ENCODE data around the gene NECTIN1. TPM values are rescaled to one million over a fixed set of nuclear protein-coding genes. Genes with fewer than 3 reads are reported as not detected.

The NECTIN1 gene
- total RNA-seq, 2 experiments from 2014 or later = 1.5 TPM

DNA sequence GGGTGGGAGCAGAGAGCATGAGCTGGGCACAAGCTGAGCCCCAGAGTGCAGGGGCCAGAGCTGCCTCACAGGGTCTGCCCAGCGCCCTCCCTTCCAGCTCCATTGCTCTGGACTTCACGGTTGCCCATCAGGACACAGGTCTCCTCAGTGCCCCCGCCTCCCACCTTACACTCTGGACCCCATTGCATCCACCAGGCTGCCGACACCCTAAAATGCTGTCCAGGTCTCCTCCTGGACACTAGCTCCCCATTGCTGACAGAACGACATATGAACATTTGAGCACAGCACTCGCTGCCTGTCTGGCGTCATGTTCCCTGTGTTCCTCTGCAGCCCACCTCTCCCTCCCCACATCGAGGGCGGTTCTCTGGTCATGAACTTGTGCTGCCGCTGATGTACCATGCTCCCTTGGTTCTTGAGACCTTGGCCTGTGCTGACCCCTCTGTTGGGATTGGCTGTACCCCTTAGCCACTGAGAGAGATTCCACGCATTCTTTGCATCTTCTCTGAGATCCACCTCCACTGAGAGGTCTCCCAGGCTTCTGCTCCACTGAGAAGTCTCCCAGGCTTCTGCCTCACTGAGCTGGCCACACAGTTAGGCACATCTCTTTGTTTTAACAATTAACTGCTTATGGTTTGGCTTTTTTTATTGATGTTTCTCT, 34.2 kb upstream of the NECTIN1 start:
- ATAC-seq (ENCODE audit: low read depth) = no peak
- Mint-ChIP-seq H3K27me3 (peaks cover 7% of the 10 kb centered on the region), H3K27ac (no peak overlapping the region), H3K4me1 (no peaks in the 10 kb centered on the region), H3K4me3 (no peak overlapping the region), H3K9me3 (no peaks in the 10 kb centered on the region), H3K36me3 (no peaks in the 10 kb centered on the region)
- no peak for DNase-seq
- POLR2A ChIA-PET = no interaction called here

DNA sequence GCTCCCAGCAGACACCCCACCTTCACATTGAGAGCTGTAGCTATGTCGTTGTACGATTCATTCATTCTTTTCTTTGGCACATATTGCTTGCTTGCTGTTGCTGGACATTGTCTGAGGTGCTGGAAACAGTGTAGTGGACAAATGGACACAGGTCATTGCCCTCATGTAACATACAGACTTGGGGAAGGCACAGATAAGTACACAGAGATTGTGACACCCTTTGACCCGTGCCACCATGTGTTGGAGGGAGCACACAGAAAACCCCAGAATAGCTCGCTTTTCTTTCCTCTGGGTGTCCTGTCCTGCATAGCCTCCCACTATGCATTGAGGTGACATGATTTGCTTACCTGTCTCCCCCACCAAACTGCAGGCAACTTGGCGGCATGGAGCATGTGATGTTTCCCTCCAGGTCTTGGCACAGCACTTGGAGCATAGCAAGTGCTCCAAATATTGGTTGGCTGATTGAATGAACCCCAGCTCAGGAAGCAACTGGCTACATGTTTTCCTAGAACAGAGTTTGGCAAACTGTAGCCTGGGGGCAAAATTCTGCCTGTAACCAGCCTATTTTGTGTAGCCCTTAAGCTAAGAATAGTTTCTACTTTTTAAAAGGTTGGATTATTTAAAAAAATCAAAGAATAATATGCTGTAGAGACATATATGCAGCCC, 30.9 kb upstream of the NECTIN1 start:
- POLR2A ChIA-PET = no interaction called here
- no peak for ATAC-seq (ENCODE audit: low read depth)

DNA sequence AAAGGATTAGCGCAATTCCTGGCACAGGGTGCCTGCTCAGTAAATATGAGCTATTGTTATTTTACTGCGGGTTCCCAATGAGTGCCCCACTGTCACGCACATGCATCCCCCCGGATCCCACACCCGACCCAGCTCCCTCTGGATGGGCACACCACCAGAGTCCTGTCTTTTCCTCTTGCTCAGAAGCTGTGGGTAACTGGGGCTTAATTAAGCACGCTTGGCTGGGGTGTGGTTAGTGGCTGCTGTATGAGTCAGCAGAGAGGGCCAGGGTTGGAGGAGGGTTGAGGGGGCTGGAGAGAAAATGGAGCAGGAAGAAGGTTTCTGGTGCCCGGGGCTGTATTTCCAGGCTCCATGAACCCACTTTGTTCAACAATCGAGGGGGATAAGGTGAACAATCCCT, 30.3 kb upstream of the NECTIN1 start:
- Mint-ChIP-seq H3K4me1 (no peaks in the 10 kb centered on the region), H3K36me3 (no peaks in the 10 kb centered on the region), H3K27ac (no peak overlapping the region), H3K9me3 (no peaks in the 10 kb centered on the region), H3K27me3 (peaks cover 11% of the 10 kb centered on the region), H3K4me3 (no peak overlapping the region)
- POLR2A ChIA-PET = no interaction called here
- ATAC-seq (ENCODE audit: low read depth) (no peak), DNase-seq (no peak)

More for the DNA sequence above, 30.9 kb upstream of the NECTIN1 start:
- Mint-ChIP-seq H3K9me3 (no peaks in the 10 kb centered on the region), H3K27ac (no peak overlapping the region), H3K36me3 (no peaks in the 10 kb centered on the region), H3K27me3 (peaks cover 13% of the 10 kb centered on the region), H3K4me3 (no peak overlapping the region), H3K4me1 (no peaks in the 10 kb centered on the region)
- no peak for DNase-seq

DNA sequence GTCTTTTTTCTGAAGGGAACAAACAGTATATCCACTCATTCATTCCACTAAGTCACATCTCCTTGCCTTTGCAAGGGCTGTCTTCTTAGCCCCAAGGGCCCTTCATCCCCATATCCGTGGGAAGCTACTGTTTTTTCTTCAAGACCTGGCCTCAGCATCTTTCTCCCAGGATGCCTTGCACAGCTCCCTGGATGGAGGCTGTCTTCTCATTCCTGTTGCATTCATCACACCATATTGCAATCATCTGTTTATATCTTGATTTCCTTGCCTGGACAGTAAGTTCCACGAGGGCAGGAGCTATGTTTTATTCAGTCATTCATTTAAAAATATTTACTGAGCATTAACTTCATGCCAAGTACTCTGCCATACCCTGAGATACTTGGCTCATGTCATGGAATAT, 29.3 kb upstream of the NECTIN1 start:
- Mint-ChIP-seq H3K4me1 (no peaks in the 10 kb centered on the region), H3K27ac (no peak overlapping the region), H3K9me3 (no peaks in the 10 kb centered on the region), H3K36me3 (no peaks in the 10 kb centered on the region), H3K4me3 (no peak overlapping the region), H3K27me3 (peaks cover 13% of the 10 kb centered on the region)
- POLR2A ChIA-PET = no interaction called here
- ATAC-seq (ENCODE audit: low read depth) = no peak
- DNase-seq = no peak

DNA sequence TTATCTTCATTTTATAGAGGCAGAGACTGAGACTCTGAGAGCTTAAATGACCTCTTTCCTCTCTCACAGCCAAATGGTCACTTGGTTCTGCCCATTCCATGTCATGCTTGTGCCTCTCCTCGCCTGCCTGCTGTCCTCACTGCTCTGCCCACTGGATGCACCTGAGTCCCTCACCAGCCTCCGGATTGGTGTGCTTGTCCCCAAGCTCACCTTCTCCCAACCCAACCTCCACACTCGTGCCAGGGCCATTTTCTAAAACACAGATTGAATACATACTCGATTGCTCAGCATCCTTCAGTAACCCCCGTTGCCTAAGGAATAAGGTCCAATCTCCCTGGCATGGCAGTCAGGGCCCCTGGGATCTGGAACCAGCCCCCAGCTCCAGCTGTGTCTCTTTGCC, 28.4 kb upstream of the NECTIN1 start:
- H3K27ac Mint-ChIP-seq = no peak overlapping the region
- H3K27me3 Mint-ChIP-seq = peaks cover 12% of the 10 kb centered on the region
- no peak overlapping the region for H3K4me3 Mint-ChIP-seq
- H3K4me1 Mint-ChIP-seq = no peaks in the 10 kb centered on the region
- no peaks in the 10 kb centered on the region for H3K9me3 Mint-ChIP-seq
- no peaks in the 10 kb centered on the region for H3K36me3 Mint-ChIP-seq
- ATAC-seq (ENCODE audit: low read depth) (no peak), DNase-seq (no peak)
- POLR2A ChIA-PET = no interaction called here

DNA sequence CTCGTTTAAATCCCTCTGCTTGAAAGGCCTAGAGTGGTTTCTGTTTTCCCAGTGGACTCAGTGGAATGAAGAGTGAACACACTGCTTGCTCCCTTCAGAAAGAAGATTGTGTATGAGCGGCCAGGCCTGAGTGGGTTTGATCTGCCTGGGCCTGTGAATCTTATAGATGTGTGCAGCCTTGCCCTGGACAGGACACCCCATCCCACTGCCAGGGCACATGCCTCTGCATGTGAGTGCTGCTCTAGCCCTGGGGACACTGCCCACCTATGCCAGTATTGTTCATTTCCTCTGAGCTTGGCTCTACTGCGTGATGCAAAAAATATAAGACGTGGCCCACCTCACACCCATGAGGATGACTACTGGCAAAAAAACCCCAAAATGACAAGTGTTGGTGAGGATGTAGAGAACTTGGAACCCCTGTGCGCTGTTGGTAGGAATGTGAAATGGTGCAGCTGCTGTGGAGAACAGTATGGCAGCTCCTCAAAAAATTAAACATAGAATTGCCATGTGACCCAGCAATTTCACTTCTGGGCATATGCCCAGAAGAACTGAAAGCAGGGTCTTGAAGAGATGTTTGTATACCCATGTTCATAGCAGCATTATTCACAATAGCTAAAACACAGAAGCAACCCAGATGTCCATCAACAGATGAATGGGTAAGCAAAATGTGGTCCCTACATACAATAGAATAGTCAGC, 27.3 kb upstream of the NECTIN1 start:
- H3K36me3 Mint-ChIP-seq = no peaks in the 10 kb centered on the region
- no peak overlapping the region for H3K27ac Mint-ChIP-seq
- H3K27me3 Mint-ChIP-seq = peaks cover 19% of the 10 kb centered on the region
- DNase-seq (no peak), ATAC-seq (ENCODE audit: low read depth) (no peak)
- H3K4me1 Mint-ChIP-seq = no peaks in the 10 kb centered on the region
- POLR2A ChIA-PET = no interaction called here
- H3K9me3 Mint-ChIP-seq = no peaks in the 10 kb centered on the region
- no peak overlapping the region for H3K4me3 Mint-ChIP-seq

DNA sequence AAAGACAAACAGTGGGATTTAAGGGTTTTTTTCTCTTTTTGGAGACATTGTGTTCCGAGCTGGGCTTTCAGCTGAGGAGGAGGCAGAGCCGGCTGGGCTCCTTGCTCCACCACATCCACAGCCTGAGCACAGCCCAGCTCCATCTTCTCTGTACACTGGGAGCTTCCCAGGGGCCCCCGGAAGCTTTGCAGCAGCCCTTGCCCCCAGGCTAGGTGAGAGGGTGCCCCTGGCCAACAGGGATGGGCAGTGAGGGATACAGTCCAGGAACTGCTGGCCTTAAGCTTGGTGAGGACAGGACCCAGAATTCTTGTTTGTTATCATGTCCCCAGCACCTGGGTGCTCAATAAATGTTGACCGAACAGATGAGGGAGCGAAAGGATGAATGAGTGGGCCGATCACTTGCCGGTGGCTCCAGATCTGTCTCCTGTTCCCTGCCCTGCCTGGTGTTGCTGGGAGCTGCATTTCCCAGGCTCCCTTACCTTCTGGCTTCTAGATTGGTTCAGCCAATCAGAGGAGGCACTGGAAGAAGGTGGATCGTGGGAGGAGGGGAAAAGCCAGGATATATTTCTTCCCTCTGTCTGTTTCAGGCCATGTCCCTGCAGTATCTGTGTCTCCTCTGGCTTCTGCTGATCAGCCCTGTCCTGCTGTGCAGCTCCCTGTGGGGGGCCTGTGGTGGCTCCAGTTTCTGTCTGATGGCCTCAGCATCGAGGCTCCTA, 26.5 kb upstream of the NECTIN1 start:
- Mint-ChIP-seq H3K4me1 (no peaks in the 10 kb centered on the region), H3K27ac (no peak overlapping the region)

DNA sequence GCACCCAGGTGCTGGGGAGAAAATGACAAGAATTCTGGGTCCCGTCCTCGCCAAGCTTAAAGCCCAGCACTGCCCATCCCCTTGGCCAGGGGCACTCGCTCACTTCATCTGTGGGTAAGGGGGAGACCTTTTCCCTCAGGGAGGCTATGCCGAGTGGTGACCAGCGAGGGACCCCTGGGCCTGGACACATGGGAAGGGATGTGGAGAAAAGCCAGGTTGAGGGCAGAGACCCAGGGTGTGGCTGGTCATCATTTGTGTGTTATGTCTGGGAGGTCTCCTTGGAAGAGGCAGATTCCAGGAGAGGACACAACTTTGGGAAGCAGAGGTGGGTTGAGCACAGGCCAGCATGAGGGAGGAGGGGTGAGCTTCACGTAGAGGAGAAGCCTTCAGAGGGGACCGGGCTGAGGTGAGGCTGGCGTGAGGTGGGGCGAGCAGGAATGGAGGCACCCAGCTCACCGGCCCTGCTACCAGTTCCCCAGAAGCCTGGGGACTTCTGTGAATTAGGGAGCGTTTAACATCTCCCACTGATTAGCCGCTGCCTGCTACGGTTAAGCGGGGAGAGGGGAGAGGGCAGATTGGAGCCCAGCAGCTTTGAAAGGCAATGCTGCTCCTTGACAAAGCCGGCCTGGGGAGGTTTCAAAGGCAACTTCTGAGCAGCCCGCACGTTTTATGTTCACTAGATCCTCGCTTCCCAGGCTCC, 25.8 kb upstream of the NECTIN1 start:
- Mint-ChIP-seq H3K27ac (no peak overlapping the region), H3K4me1 (no peaks in the 10 kb centered on the region), H3K27me3 (peaks cover 20% of the 10 kb centered on the region), H3K9me3 (no peaks in the 10 kb centered on the region), H3K4me3 (no peak overlapping the region), H3K36me3 (no peaks in the 10 kb centered on the region)
- ATAC-seq (ENCODE audit: low read depth) = no peak
- DNase-seq = no peak
- POLR2A ChIA-PET = no interaction called here

More for the DNA sequence above, 26.5 kb upstream of the NECTIN1 start:
- H3K4me3 Mint-ChIP-seq = no peak overlapping the region
- POLR2A ChIA-PET = no interaction called here
- H3K9me3 Mint-ChIP-seq = no peaks in the 10 kb centered on the region
- DNase-seq = no peak
- H3K36me3 Mint-ChIP-seq = no peaks in the 10 kb centered on the region
- H3K27me3 Mint-ChIP-seq = peaks cover 20% of the 10 kb centered on the region
- ATAC-seq (ENCODE audit: low read depth) = no peak

DNA sequence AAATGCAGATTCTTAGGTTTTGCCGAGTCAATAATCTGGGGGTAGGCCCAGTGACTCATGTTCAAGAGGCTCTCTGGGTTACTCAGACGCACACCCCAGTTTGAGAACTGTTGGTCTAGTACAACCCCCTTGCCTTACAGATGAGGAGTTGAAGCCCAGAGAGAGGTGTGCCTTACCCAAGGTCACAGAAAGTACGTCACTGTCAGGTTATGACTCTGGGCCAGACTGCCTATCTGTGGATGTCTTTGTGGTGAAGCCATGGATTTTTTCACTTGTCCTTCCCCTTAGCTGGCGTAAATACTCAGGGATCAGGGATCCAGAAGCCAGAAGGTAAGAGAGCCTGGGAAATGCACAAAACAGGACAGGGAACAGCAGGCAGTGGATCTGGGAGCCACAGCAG, 25.2 kb upstream of the NECTIN1 start:
- Mint-ChIP-seq H3K9me3 (no peaks in the 10 kb centered on the region), H3K27me3 (peaks cover 20% of the 10 kb centered on the region), H3K4me3 (no peak overlapping the region), H3K36me3 (no peaks in the 10 kb centered on the region), H3K27ac (no peak overlapping the region), H3K4me1 (no peaks in the 10 kb centered on the region)
- POLR2A ChIA-PET = no interaction called here
- DNase-seq (no peak), ATAC-seq (ENCODE audit: low read depth) (no peak)

DNA sequence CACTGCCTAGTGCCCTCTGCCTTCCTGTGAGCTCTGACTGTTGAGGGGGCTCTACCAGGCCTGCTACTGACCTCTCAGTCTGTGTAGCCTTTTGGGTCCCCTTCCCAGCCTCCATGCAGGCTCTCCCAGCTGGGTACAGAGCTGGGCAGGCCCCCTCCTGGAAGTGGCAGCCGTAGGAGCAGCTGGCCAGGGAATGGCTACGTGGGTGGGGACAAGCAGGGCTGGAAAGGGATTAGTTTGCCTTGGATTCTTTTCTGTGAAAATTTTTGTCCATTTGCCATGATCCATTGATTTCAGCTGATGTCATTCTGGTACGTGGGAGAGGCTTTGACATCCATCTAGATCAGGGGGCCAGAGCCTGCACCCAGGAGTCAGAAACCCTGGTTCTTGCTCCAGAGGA, 23.9 kb upstream of the NECTIN1 start:
- H3K4me3 Mint-ChIP-seq = no peak overlapping the region
- no peaks in the 10 kb centered on the region for H3K36me3 Mint-ChIP-seq
- peaks cover 16% of the 10 kb centered on the region for H3K27me3 Mint-ChIP-seq
- ATAC-seq (ENCODE audit: low read depth) (no peak), DNase-seq (no peak)
- POLR2A ChIA-PET = no interaction called here
- H3K27ac Mint-ChIP-seq = no peak overlapping the region
- H3K9me3 Mint-ChIP-seq = no peaks in the 10 kb centered on the region
- no peaks in the 10 kb centered on the region for H3K4me1 Mint-ChIP-seq

DNA sequence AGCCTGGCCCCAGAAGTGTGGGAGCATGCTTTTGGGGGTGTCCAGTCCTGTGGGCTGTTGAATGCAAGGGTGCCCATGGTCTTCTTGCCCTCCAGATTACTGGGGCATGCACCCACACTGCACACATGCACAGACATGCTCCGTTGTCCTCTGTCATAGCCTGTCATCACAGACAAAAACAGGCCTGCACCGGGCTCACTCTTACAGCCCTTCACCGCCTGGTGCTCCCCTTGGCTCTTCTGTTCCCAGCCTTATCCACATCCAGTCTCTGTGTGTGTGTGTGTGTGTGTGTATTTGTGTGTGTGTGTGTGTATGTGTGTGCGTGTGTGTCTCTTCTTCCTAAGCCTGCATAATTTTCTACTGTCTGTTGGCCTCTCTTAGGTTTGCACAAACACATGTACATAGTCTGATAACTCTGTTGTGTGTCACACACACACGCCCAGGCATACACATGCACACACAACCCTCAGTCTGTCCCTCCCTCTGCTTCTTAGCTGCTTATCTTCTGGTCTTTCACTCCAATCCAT, 23.4 kb upstream of the NECTIN1 start:
- POLR2A ChIA-PET = no interaction called here
- Mint-ChIP-seq H3K36me3 (no peaks in the 10 kb centered on the region), H3K27ac (no peak overlapping the region), H3K4me3 (no peak overlapping the region), H3K4me1 (peaks cover 2% of the 10 kb centered on the region), H3K27me3 (peaks cover 16% of the 10 kb centered on the region), H3K9me3 (no peaks in the 10 kb centered on the region)
- ATAC-seq (ENCODE audit: low read depth) = no peak
- DNase-seq = no peak

DNA sequence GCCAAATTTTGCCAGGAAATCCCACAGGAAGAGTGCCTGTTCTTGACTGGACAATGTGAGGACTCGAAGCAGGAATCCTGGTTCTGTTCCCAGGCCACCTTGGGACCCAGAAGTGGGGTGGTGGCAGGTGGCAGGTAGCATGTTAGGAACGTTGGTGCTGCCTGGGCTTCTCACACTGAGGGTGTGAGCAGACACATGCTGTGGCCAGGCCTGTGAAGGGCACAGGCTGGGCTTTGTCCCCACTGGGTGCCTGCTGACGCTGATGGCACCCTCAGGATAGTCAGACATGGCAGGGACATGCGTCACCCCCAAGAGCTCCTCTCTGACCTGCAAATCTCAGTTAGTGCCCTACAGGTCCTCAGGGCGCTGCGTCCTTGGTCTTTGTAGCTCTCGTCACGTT, 21.1 kb upstream of the NECTIN1 start:
- peaks cover 2% of the 10 kb centered on the region for H3K4me1 Mint-ChIP-seq
- H3K36me3 Mint-ChIP-seq = no peaks in the 10 kb centered on the region
- POLR2A ChIA-PET = no interaction called here
- no peaks in the 10 kb centered on the region for H3K9me3 Mint-ChIP-seq
- H3K4me3 Mint-ChIP-seq = no peak overlapping the region
- peaks cover 14% of the 10 kb centered on the region for H3K27me3 Mint-ChIP-seq
- DNase-seq (no peak), ATAC-seq (ENCODE audit: low read depth) (no peak)
- H3K27ac Mint-ChIP-seq = no peak overlapping the region

DNA sequence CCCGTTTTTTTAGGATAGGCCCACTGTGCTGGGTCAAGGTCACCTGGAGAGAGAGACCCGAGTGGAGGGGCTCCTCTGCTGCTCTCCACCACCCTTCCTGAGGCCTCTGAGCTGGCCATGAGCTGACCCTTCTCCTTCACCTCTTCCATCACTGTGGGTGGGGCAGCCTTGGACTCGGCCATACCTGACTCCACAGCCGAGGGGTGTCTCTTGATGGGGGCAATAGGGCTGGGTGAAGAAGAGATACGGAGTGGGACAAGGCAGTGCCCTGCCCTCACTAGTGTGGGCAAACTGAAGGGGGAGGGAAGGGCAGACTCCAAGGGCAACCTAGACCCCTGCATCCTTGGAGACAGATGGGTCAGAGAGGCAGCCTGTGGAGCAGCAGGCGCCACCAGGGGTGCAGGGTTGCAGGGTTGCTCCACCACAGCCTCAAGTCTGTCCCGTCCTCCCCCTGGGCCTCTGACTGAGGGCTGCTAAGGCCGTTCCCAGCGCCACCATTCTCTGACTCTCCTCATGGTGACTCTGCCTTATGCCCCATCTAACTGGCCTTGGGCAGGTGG, 20.1 kb upstream of the NECTIN1 start:
- ATAC-seq (ENCODE audit: low read depth) (no peak), DNase-seq (no peak)
- peaks cover 2% of the 10 kb centered on the region for H3K4me1 Mint-ChIP-seq
- POLR2A ChIA-PET = no interaction called here
- no peak overlapping the region for H3K27ac Mint-ChIP-seq
- no peaks in the 10 kb centered on the region for H3K9me3 Mint-ChIP-seq
- H3K4me3 Mint-ChIP-seq = no peak overlapping the region
- peaks cover 21% of the 10 kb centered on the region for H3K27me3 Mint-ChIP-seq
- H3K36me3 Mint-ChIP-seq = no peaks in the 10 kb centered on the region

All from activated naive CD8-positive, alpha-beta T cell treated with anti-CD3 and anti-CD28 coated beads, Interleukin-2, amount 10 ng/mL, durations not matched to agents 7 days and 5 days (primary cell).